Hepatic stellate cell (primary cell): ENCODE results near the gene HEYL.

Source experiments
- DNase-seq: peaks from one replicate; pipeline ENCODE4 v3.0.0; 2011; ENCODE audit warnings: low spot score

HEYL gene

GRCh38 chr1:39639305-39640130 lies at the start of gene HEYL:
Gene HEYL (minus strand): TSS chr1:39639643. CDS start chr1:39639625, 18 bp downstream.
- DNase-seq = peak; percentile 71

GRCh38 chr1:39689214-39689613 lies 49.8 kb upstream of the HEYL start:
- no peak for DNase-seq

- DNase-seq = no peak
These were observed 49.3 kb upstream of the HEYL start for GRCh38 chr1:39688706-39689105.

GRCh38 chr1:39687243-39687642 lies 47.8 kb upstream of the HEYL start:
- no peak for DNase-seq

- DNase-seq = no peak
These were observed 45.6 kb upstream of the HEYL start for GRCh38 chr1:39685071-39685470.

- no peak for DNase-seq
These were observed 44.8 kb upstream of the HEYL start for GRCh38 chr1:39684313-39684664.

- DNase-seq = no peak
These were observed 44.3 kb upstream of the HEYL start for GRCh38 chr1:39683591-39684312.

GRCh38 chr1:39681999-39682398 lies 42.6 kb upstream of the HEYL start:
- DNase-seq = no peak

- no peak for DNase-seq
These were observed 41.9 kb upstream of the HEYL start for GRCh38 chr1:39681294-39681693.

GRCh38 chr1:39680751-39681150 lies 41.3 kb upstream of the HEYL start:
- DNase-seq = no peak

GRCh38 chr1:39679821-39680220 lies 40.4 kb upstream of the HEYL start:
- DNase-seq = no peak

GRCh38 chr1:39678889-39679288 lies 39.4 kb upstream of the HEYL start:
- DNase-seq = no peak

- DNase-seq = no peak
These were observed 38.2 kb upstream of the HEYL start for GRCh38 chr1:39677645-39678044.

GRCh38 chr1:39676948-39677548 lies 37.6 kb upstream of the HEYL start:
- no peak for DNase-seq

- DNase-seq = no peak
These were observed 35.8 kb upstream of the HEYL start for GRCh38 chr1:39675220-39675619.

GRCh38 chr1:39673215-39673614 lies 33.8 kb upstream of the HEYL start:
- no peak for DNase-seq

- no peak for DNase-seq
These were observed 33.1 kb upstream of the HEYL start for GRCh38 chr1:39672551-39672947.

- DNase-seq = peak; percentile 58
These were observed 32.5 kb upstream of the HEYL start, which contains the start of gene NT5C1A for GRCh38 chr1:39671793-39672550. Gene NT5C1A (minus strand): TSS chr1:39672107. CDS start chr1:39672038, 69 bp downstream.

- DNase-seq = no peak
These were observed 32.0 kb upstream of the HEYL start for GRCh38 chr1:39671433-39671792.

- DNase-seq = no peak
These were observed 31.2 kb upstream of the HEYL start for GRCh38 chr1:39670689-39671088.

- DNase-seq = no peak
These were observed 29.5 kb upstream of the HEYL start for GRCh38 chr1:39668894-39669293.

- DNase-seq = no peak
These were observed 28.7 kb upstream of the HEYL start for GRCh38 chr1:39668111-39668510.
